Activated CD8-positive, alpha-beta T cell treated with anti-CD3 and anti-CD28 coated beads, Interleukin-2, amount 10 ng/mL, durations not matched to agents 7 days and 5 days (primary cell): ENCODE data around the gene ALKBH4. TPM values are rescaled to one million over a fixed set of nuclear protein-coding genes. Genes with fewer than 3 reads are reported as not detected.
A peak's percentile ranks its signal among the peaks of the same experiment; 100 is the strongest.
"Not testable (repeated sequence)": the region's sequence is repeated elsewhere in the genome, so short reads cannot be mapped to it uniquely, and the experiment has no call there.

Experiments used
- ATAC-seq: fragments of 150-1000 bp; cut with Tn5 transposase; one replicate; pipeline ENCODE4 v1.10.0; 2021; ENCODE audit warnings: moderate library complexity
- CTCF ChIA-PET: fragments of 350-600 bp; sonication (Branson Sonifier 250); formaldehyde crosslinking; loops from one replicate; lab custom pipeline; 2021; ENCODE audit warnings: antibody characterized with exemption; lab: Charles Lee
- POLR2A ChIA-PET: fragments of 350-600 bp; sonication (Branson Sonifier 250); formaldehyde crosslinking; loops from one replicate; lab custom pipeline; 2021; ENCODE audit warnings: antibody characterized with exemption; lab: Charles Lee
- DNase-seq: peaks from one replicate; pipeline ENCODE4 v3.0.0-alpha.2; 2020
- H3K27ac Mint-ChIP-seq: one replicate; pipeline ENCODE4 v1.8.0; 2021; ENCODE audit warnings: mild to moderate bottlenecking, mixed read lengths
- H3K27me3 Mint-ChIP-seq: one replicate; pipeline ENCODE4 v1.8.0; 2021; ENCODE audit warnings: low read depth, mixed read lengths
- H3K36me3 Mint-ChIP-seq: one replicate; pipeline ENCODE4 v1.8.0; 2021; ENCODE audit warnings: low read depth, mixed read lengths
- H3K4me1 Mint-ChIP-seq: one replicate; pipeline ENCODE4 v1.8.0; 2021; ENCODE audit warnings: low read depth, mixed read lengths
- H3K4me3 Mint-ChIP-seq: one replicate; pipeline ENCODE4 v1.8.0; 2021; ENCODE audit warnings: mild to moderate bottlenecking, mixed read lengths
- H3K9me3 Mint-ChIP-seq: one replicate; pipeline ENCODE4 v1.8.0; 2022; ENCODE audit warnings: mixed read lengths; ENCODE audit not compliant: insufficient read depth
- total RNA-seq, 2 experiments: library from RNA; stranded (reverse); gene quantifications; one replicate each; pipeline ENCODE4 v1.2.3, GENCODE V29; 2021

The ALKBH4 gene
- total RNA-seq, 2 experiments from 2014 or later = 10.8 to 11.1 TPM

GRCh38 chr7:102418592-102418991, 46.1 kb downstream of the ALKBH4 start:
- H3K36me3 Mint-ChIP-seq = peaks cover 59% of the 10 kb centered on the region
- H3K9me3 Mint-ChIP-seq = no peaks in the 10 kb centered on the region
- no peak for DNase-seq
- no peaks in the 10 kb centered on the region for H3K27me3 Mint-ChIP-seq
- H3K27ac Mint-ChIP-seq = peak overlapping the region; percentile 72
- peaks cover 73% of the 10 kb centered on the region for H3K4me1 Mint-ChIP-seq
- CTCF ChIA-PET = no interaction called here
- H3K4me3 Mint-ChIP-seq = no peak overlapping the region
- ATAC-seq = no peak
- POLR2A ChIA-PET = interaction anchor here (1.0 to 4.4 kb wide), 4 partner anchors 7 to 47 kb away, joined by 3 to 124 read pairs (median 4); no protein-coding TSS in a partner anchor

DNA sequence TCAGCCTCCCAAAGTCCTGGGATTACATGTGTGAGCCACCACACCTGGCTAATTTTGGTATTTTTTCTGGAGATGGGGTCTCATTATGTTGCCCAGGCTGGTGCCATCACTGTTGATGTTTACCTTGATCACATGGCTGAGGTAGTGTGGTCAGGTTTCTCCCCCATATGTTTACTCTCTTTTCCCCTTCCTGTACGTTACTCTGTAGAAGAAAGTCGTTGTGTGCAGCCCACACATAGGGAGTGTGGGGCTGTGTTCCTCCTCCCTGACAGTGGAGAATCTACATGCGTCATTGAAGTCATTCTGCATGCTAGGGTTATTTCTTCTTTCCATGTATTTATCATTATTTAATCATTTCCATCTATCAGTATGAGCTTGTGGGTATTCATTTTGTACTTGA, 47.6 kb downstream of the ALKBH4 start:
- Mint-ChIP-seq H3K4me3 (peak overlapping the region; percentile 9), H3K9me3 (no peaks in the 10 kb centered on the region), H3K27me3 (no peaks in the 10 kb centered on the region), H3K27ac (peak overlapping the region; percentile 97), H3K36me3 (peaks cover 66% of the 10 kb centered on the region), H3K4me1 (peaks cover 78% of the 10 kb centered on the region)
- POLR2A ChIA-PET = interaction anchor here (1.2 to 4.4 kb wide), 4 partner anchors 9 to 20 kb away, joined by 3 to 124 read pairs (median 4); no protein-coding TSS in a partner anchor
- DNase-seq (no peak), ATAC-seq (no peak)
- CTCF ChIA-PET = interaction anchor here (0.7 to 1.6 kb wide), 3 partner anchors 8 to 17 kb away, joined by 3 to 5 read pairs (median 4); no protein-coding TSS in a partner anchor

- no peak for DNase-seq
- CTCF ChIA-PET = interaction anchor here (0.7 to 2.9 kb wide), 9 partner anchors 9 to 52 kb away, joined by 3 to 49 read pairs (median 4); partner anchors contain the start of genes ORAI2 and PRKRIP1
- H3K9me3 Mint-ChIP-seq = no peaks in the 10 kb centered on the region
Measured at GRCh38 chr7:102416406-102416805, 48.3 kb downstream of the ALKBH4 start.

GRCh38 chr7:102415685-102416225, 48.9 kb downstream of the ALKBH4 start:
- POLR2A ChIA-PET = interaction anchor here (0.6 to 4.4 kb wide), 12 partner anchors 9 to 55 kb away, joined by 3 to 124 read pairs (median 4); partner anchors contain the start of genes ALKBH4, LRWD1 and PRKRIP1

More at GRCh38 chr7:102416406-102416805, 48.3 kb downstream of the ALKBH4 start:
- Mint-ChIP-seq H3K4me3 (peak overlapping the region; percentile 66), H3K27me3 (no peaks in the 10 kb centered on the region), H3K36me3 (peaks cover 67% of the 10 kb centered on the region), H3K4me1 (peaks cover 74% of the 10 kb centered on the region), H3K27ac (peak overlapping the region; percentile 97)
- ATAC-seq = no peak
- POLR2A ChIA-PET = interaction anchor here (0.6 to 4.4 kb wide), 9 partner anchors 9 to 54 kb away, joined by 3 to 124 read pairs (median 4); partner anchors contain the start of genes ALKBH4 and LRWD1

DNA sequence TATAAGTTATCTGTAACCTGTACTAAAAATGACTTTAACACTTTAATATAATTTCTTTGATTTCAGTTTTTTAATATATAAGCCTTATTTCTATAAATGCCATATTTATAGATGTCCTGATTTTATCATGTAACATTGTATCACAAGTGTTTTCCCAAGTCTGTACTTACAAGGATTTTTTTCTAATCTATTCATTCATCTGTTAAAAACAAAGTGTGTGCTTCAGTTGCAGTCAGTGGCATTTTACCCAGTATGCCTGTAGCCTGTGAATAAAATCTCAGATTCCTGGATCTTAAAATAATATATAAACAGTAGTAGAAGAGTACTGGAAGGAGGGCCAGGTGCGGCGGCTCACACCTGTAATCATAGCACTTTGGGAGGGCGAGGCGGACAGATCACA, 51.1 kb downstream of the ALKBH4 start:
- Mint-ChIP-seq H3K4me1 (peaks cover 50% of the 10 kb centered on the region), H3K27me3 (no peaks in the 10 kb centered on the region), H3K9me3 (no peaks in the 10 kb centered on the region), H3K27ac (peak overlapping the region; percentile 67), H3K4me3 (no peak overlapping the region), H3K36me3 (peaks cover 67% of the 10 kb centered on the region)
- ATAC-seq (no peak), DNase-seq (no peak)
- ChIA-PET POLR2A (interaction anchor here (0.9 to 3.8 kb wide), 3 partner anchors 12 to 37 kb away, joined by 3 to 38 read pairs (median 5); partner anchors contain the start of gene PRKRIP1), CTCF (interaction anchor here (1.8 to 7.6 kb wide), 6 partner anchors 13 to 53 kb away, joined by 14 to 49 read pairs (median 37); partner anchors contain the start of gene ORAI2)

More at GRCh38 chr7:102415685-102416225, 48.9 kb downstream of the ALKBH4 start:
- DNase-seq (peak; percentile 84), ATAC-seq (peak; percentile 79)
- Mint-ChIP-seq H3K9me3 (no peaks in the 10 kb centered on the region), H3K36me3 (peaks cover 66% of the 10 kb centered on the region), H3K4me1 (peaks cover 68% of the 10 kb centered on the region), H3K4me3 (peak overlapping the region; percentile 66), H3K27me3 (no peaks in the 10 kb centered on the region), H3K27ac (peak overlapping the region; percentile 97)
- CTCF ChIA-PET = interaction anchor here (0.9 to 7.6 kb wide), 8 partner anchors 10 to 52 kb away, joined by 3 to 49 read pairs (median 7); partner anchors contain the start of genes ORAI2 and PRKRIP1

GRCh38 chr7:102413091-102413490, 51.6 kb downstream of the ALKBH4 start:
- no peaks in the 10 kb centered on the region for H3K9me3 Mint-ChIP-seq
- no peak overlapping the region for H3K4me3 Mint-ChIP-seq
- peaks cover 51% of the 10 kb centered on the region for H3K4me1 Mint-ChIP-seq
- H3K36me3 Mint-ChIP-seq = peaks cover 68% of the 10 kb centered on the region
- POLR2A ChIA-PET = interaction anchor here (0.7 to 3.8 kb wide), 5 partner anchors 13 to 21 kb away, joined by 4 to 38 read pairs (median 5); partner anchors contain the start of genes ORAI2 and PRKRIP1
- ATAC-seq (no peak), DNase-seq (no peak)
- H3K27ac Mint-ChIP-seq = no peak overlapping the region
- CTCF ChIA-PET = interaction anchor here (0.9 to 7.6 kb wide), 11 partner anchors 8 to 54 kb away, joined by 4 to 44 read pairs (median 10); partner anchors contain the start of genes ALKBH4, LRWD1, ORAI2 and PRKRIP1
- no peaks in the 10 kb centered on the region for H3K27me3 Mint-ChIP-seq

DNA sequence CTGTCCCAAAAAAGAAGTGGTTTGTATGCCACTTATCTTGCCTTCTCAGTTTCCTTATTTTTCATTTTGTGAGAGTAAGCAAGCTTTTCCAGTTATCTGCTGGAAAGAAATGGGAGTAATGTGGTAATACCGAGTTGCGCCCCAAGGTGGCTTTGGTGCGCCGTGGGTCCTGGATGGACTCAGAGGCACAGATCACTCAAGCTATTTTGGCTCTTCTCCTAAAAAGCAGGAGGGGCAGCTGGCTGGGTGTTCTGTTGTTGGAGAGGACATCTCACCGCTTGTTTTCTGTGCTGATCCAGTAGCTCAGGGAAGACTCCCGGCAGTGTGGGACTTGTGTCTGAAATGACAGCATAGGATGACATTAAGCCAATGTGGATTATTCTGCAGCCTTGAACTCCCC, 52.1 kb downstream of the ALKBH4 start:
- POLR2A ChIA-PET = interaction anchor here (0.6 to 3.8 kb wide), 6 partner anchors 13 to 25 kb away, joined by 3 to 38 read pairs (median 4); partner anchors contain the start of genes ORAI2 and PRKRIP1
- peaks cover 52% of the 10 kb centered on the region for H3K4me1 Mint-ChIP-seq

GRCh38 chr7:102410918-102411317, 53.7 kb downstream of the ALKBH4 start:
- DNase-seq (no peak), ATAC-seq (no peak)
- Mint-ChIP-seq H3K4me3 (no peak overlapping the region), H3K4me1 (peaks cover 36% of the 10 kb centered on the region), H3K27ac (peak overlapping the region; percentile 20), H3K9me3 (no peaks in the 10 kb centered on the region), H3K36me3 (peaks cover 70% of the 10 kb centered on the region), H3K27me3 (no peaks in the 10 kb centered on the region)
- POLR2A ChIA-PET = interaction anchor here (1.1 to 3.8 kb wide), 3 partner anchors 9 to 15 kb away, joined by 3 to 38 read pairs (median 5); partner anchors contain the start of gene PRKRIP1
- CTCF ChIA-PET = interaction anchor here (1.5 to 7.6 kb wide), 5 partner anchors 13 to 56 kb away, joined by 3 to 44 read pairs (median 14); partner anchors contain the start of gene ORAI2

More for the DNA sequence above, 52.1 kb downstream of the ALKBH4 start:
- no peak overlapping the region for H3K27ac Mint-ChIP-seq
- ATAC-seq (no peak), DNase-seq (peak; percentile 63)
- H3K36me3 Mint-ChIP-seq = peaks cover 73% of the 10 kb centered on the region
- H3K9me3 Mint-ChIP-seq = no peaks in the 10 kb centered on the region
- CTCF ChIA-PET = interaction anchor here (0.9 to 7.6 kb wide), 11 partner anchors 8 to 54 kb away, joined by 4 to 44 read pairs (median 10); partner anchors contain the start of genes ALKBH4, LRWD1, ORAI2 and PRKRIP1
- H3K4me3 Mint-ChIP-seq = no peak overlapping the region
- no peaks in the 10 kb centered on the region for H3K27me3 Mint-ChIP-seq

DNA sequence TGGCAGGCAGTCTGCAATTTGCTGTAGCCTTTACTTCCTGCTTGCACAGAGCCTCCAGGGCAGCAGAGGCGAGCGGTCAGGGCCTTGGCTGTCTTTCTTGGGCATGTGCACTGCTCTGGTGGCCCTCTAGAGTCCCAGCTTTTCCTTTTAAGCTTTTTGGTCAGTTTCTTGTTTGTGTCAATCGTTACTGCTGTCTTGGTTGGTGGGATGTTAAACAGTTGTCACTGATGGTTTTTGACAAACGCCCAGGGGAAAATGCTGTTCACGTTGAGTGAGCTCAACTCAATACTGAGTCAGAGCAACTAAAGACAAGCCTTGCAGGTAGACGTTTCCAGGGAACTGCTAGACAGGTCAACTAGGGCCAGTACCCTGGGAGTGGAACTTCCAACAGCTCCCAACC, 54.5 kb downstream of the ALKBH4 start:
- H3K27ac Mint-ChIP-seq = no peak overlapping the region
- no peak for DNase-seq
- H3K4me1 Mint-ChIP-seq = peaks cover 28% of the 10 kb centered on the region
- H3K9me3 Mint-ChIP-seq = no peaks in the 10 kb centered on the region
- H3K36me3 Mint-ChIP-seq = peaks cover 66% of the 10 kb centered on the region
- ATAC-seq = no peak
- POLR2A ChIA-PET = interaction anchor here (1.1 to 1.4 kb wide), 2 partner anchors 8 to 14 kb away, joined by 3 to 5 read pairs; partner anchors contain the start of gene PRKRIP1
- no peak overlapping the region for H3K4me3 Mint-ChIP-seq
- CTCF ChIA-PET = interaction anchor here (1.5 to 7.6 kb wide), 4 partner anchors 13 to 57 kb away, joined by 3 to 44 read pairs (median 26); partner anchors contain the start of gene ORAI2
- no peaks in the 10 kb centered on the region for H3K27me3 Mint-ChIP-seq

GRCh38 chr7:102409340-102409739, 55.3 kb downstream of the ALKBH4 start:
- ChIA-PET POLR2A (no interaction called here), CTCF (interaction anchor here (1.7 to 7.6 kb wide), 3 partner anchors 12 to 40 kb away, joined by 8 to 44 read pairs (median 43); partner anchors contain the start of gene ORAI2)
- Mint-ChIP-seq H3K27me3 (no peaks in the 10 kb centered on the region), H3K36me3 (peaks cover 64% of the 10 kb centered on the region), H3K4me3 (no peak overlapping the region), H3K27ac (no peak overlapping the region), H3K4me1 (peaks cover 25% of the 10 kb centered on the region), H3K9me3 (no peaks in the 10 kb centered on the region)
- ATAC-seq = no peak
- DNase-seq = no peak

DNA sequence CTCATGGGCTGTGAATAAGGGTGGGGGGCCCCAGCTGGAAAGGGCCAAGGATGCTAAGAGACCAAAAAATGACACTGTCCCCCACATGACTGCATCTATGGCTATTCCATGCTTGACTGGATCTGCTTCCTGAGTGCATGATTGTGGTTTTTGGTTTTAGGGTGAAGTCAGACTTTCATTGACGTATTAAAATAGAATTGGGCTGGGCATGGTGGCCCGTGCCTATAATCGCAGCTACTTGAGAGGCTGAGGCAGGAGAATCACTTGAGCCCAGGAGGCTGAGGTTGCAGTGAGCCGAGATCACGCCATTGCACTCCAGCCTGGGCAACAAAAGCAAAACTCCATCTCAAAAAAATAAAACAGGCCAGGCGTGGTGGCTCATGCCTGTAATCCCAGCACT, 56.1 kb downstream of the ALKBH4 start:
- CTCF ChIA-PET = interaction anchor here (7.6 kb wide), 1 partner anchor 41 kb away, joined by 44 read pairs; no protein-coding TSS in a partner anchor
- ATAC-seq, H3K9me3 Mint-ChIP-seq, POLR2A ChIA-PET, H3K4me3 Mint-ChIP-seq, DNase-seq, H3K27me3 Mint-ChIP-seq: not testable (repeated sequence)
- H3K27ac Mint-ChIP-seq = peak overlapping the region; percentile 29
- peaks cover 22% of the 10 kb centered on the region for H3K4me1 Mint-ChIP-seq
- peaks cover 69% of the 10 kb centered on the region for H3K36me3 Mint-ChIP-seq
